Keratinocyte (primary cell): ENCODE results near the gene CYTH1. TPM values are rescaled to one million over a fixed set of nuclear protein-coding genes. Genes with fewer than 3 reads are reported as not detected.

Experiments
- DNase-seq: peaks from one replicate; pipeline ENCODE4 v3.0.0-alpha.2; 2011; ENCODE audit warnings: low read depth, missing footprints, low spot score
- FAIRE-seq: peaks from 2 replicates; lab custom pipeline; 2011; peaks lifted over from hg19 to GRCh38; lab: Jason Lieb, UNC
- H2AFZ ChIP-seq: 2 replicates; pipeline ENCODE4 v1.6.0; 2012; ENCODE audit warnings: low read length, control low read depth, inconsistent platforms; ENCODE audit not compliant: control insufficient read depth
- H3K27ac ChIP-seq: 2 replicates; pipeline ENCODE4 v1.5.1; 2011; ENCODE audit warnings: low read length; ENCODE audit not compliant: control insufficient read depth, insufficient read depth
- H3K27me3 ChIP-seq: 3 replicates; pipeline ENCODE4 v1.6.0; 2011; ENCODE audit warnings: low read length; ENCODE audit not compliant: control insufficient read depth, insufficient read depth; ENCODE audit errors: extremely low read depth
- H3K36me3 ChIP-seq, 2 experiments: 2 replicates in 1 of 2; 3 replicates in 1 of 2; pipeline ENCODE4 v1.5.1; 2011; ENCODE audit warnings: low read length in 2 of 2, mild to moderate bottlenecking in 1 of 2; ENCODE audit not compliant: control insufficient read depth in 2 of 2, insufficient read depth in 2 of 2; ENCODE audit errors: extremely low read depth in 1 of 2
- H3K4me1 ChIP-seq: 3 replicates; pipeline ENCODE4 v1.5.1; 2011; ENCODE audit warnings: low read length; ENCODE audit not compliant: control insufficient read depth, insufficient read depth; ENCODE audit errors: extremely low read depth
- H3K4me2 ChIP-seq: 3 replicates; pipeline ENCODE4 v1.6.0; 2011; ENCODE audit warnings: low read depth, low read length; ENCODE audit not compliant: control insufficient read depth, insufficient read depth; ENCODE audit errors: extremely low read depth
- H3K4me3 ChIP-seq, 3 experiments: fragments of 200-600 bp in 1 of 3; sonication (generic) in 1 of 3; 2 replicates in 2 of 3; 3 replicates in 1 of 3; pipeline ENCODE4 v1.5.1; 2011 to 2016; ENCODE audit warnings: low read length in 3 of 3, mild to moderate bottlenecking in 3 of 3, control low read depth in 2 of 3, inconsistent platforms in 1 of 3, low read depth in 1 of 3, mixed read lengths in 1 of 3, mixed run types in 1 of 3, moderate library complexity in 1 of 3; ENCODE audit not compliant: control insufficient read depth in 2 of 3, insufficient read depth in 2 of 3; ENCODE audit errors: extremely low read depth in 1 of 3
- H3K79me2 ChIP-seq: 2 replicates; pipeline ENCODE4 v1.6.0; 2012; ENCODE audit warnings: low read length; ENCODE audit not compliant: control insufficient read depth, insufficient read depth
- H3K9ac ChIP-seq: 3 replicates; pipeline ENCODE4 v1.6.0; 2011; ENCODE audit warnings: low read length; ENCODE audit not compliant: control insufficient read depth, insufficient read depth; ENCODE audit errors: extremely low read depth
- H3K9me1 ChIP-seq: 3 replicates; pipeline ENCODE4 v1.6.0; 2011; ENCODE audit warnings: low read length; ENCODE audit not compliant: control insufficient read depth, insufficient read depth; ENCODE audit errors: extremely low read depth
- H3K9me3 ChIP-seq: 2 replicates; pipeline ENCODE4 v1.5.1; 2012; ENCODE audit warnings: low read depth, low read length; ENCODE audit not compliant: control insufficient read depth
- H4K20me1 ChIP-seq: 3 replicates; pipeline ENCODE4 v1.6.0; 2011; ENCODE audit warnings: low read length; ENCODE audit not compliant: control insufficient read depth, insufficient read depth; ENCODE audit errors: extremely low read depth
- CTCF ChIP-seq, 3 experiments: IDR thresholded peaks in 1 of 3; conservative IDR thresholded peaks in 1 of 3; optimal IDR thresholded peaks in 1 of 3; 2 replicates in 2 of 3; 3 replicates in 1 of 3; pipeline versions ENCODE3 to v1.5.1; 2011; ENCODE audit warnings: low read length in 3 of 3, mild to moderate bottlenecking in 3 of 3, moderate library complexity in 2 of 3, control low read depth in 1 of 3, inconsistent platforms in 1 of 3; ENCODE audit not compliant: insufficient read depth in 2 of 3; ENCODE audit errors: extremely low read depth in 1 of 3
- EZH2 ChIP-seq: IDR thresholded peaks from one replicate; pipeline ENCODE4 v1.6.1; 2012; ENCODE audit warnings: inconsistent platforms, mild to moderate bottlenecking, low read length, moderate library complexity
- dilution Hi-C: fragments of 300-500 bp; cut with MboI; formaldehyde crosslinking; loops from one replicate; pipeline ENCODE4 v1.7.0; 2020; ENCODE audit warnings: low sequenced_read_pairs; ENCODE audit not compliant: extremely low pct_ligation_motif_present
- polyA plus RNA-seq, 5 experiments: library from polyadenylated mRNA; depleted of rRNA in 3 of 5; stranded (reverse) in 3 of 5; stranded (forward) in 1 of 5; unstranded in 1 of 5; fragments of >200 nt; gene quantifications; 1 replicate in 1 of 5; 2 replicates in 3 of 5; 3 replicates in 1 of 5; pipeline versions ENCODE4 v1.2.1 to v1.2.3, GENCODE V29; 2011 to 2012; ENCODE audit warnings: missing spikeins in 2 of 5, low read depth in 1 of 5, low replicate concordance in 1 of 5

Gene CYTH1
- polyA plus RNA-seq, 1 donor (not counting 4 experiments of a cell fraction or from before 2014, with no cell fraction given), result 28.3 TPM

DNA sequence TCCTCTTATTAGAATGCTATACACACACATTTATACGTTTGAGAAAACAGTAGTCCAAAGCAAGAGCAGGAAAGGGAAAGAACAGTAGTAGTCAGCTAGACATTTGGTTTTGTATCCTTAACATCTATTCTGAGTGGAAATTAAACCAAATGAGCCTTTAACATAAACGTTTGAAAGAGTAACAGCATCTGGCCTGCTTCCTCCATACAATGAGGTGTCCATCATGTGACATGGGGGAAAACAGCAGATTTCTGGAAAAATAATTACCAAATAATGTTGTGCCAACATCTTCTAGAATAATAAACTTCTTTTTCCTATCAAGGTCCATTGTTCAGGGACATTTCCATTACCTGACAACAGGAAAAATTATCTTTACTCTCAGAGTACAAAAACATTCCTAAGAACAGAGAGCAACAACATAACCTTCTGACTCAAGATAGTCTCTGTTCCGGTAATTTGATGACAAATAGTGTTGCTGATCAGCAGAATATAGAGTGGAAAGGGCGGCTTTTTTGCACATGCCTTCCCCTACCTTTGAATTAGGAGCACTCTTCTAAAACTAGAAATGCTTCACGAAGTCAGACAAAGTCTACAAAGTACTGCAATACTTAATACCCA lies 20.2 kb downstream of the CYTH1 start:
- H3K79me2 ChIP-seq, result peaks cover 62% of the 10 kb centered on the region
- no peak overlapping the region for H2AFZ ChIP-seq
- H3K36me3 ChIP-seq, result no peaks in the 10 kb centered on the region
- H3K4me1 ChIP-seq, result peaks cover 15% of the 10 kb centered on the region
- H3K4me3 ChIP-seq, result no peak overlapping the region
- no peaks in the 10 kb centered on the region for H3K9me3 ChIP-seq
- H3K9me1 ChIP-seq, result no peaks in the 10 kb centered on the region
- DNase-seq (no peak), FAIRE-seq (no peak)
- H3K27me3 ChIP-seq, result no peaks in the 10 kb centered on the region
- no peak overlapping the region for H3K27ac ChIP-seq
- H4K20me1 ChIP-seq, result peaks cover 8% of the 10 kb centered on the region
- TF ChIP-seq CTCF (optimal IDR thresholded peaks at IDR 0.05 in 1 of 3, IDR thresholded peaks at IDR 0.05 in 1 of 3, conservative IDR thresholded peaks at IDR 0.05 in 1 of 3; ENCODE audit: extremely low read depth in 1 of 3, insufficient read depth in 2 of 3, low read length in 3 of 3) (no peak), EZH2 (no peak)
- H3K4me2 ChIP-seq, result no peak overlapping the region
- dilution Hi-C loops, result no loop called here
- H3K9ac ChIP-seq, result no peak overlapping the region

GRCh38 chr17:78759969-78760352 lies 22.1 kb downstream of the CYTH1 start:
- TF ChIP-seq EZH2, result no peak
- H2AFZ ChIP-seq, result no peak overlapping the region
- no peaks in the 10 kb centered on the region for H3K4me1 ChIP-seq
- H3K79me2 ChIP-seq, result peaks cover 67% of the 10 kb centered on the region
- dilution Hi-C loops, result no loop called here
- no peaks in the 10 kb centered on the region for H3K9me1 ChIP-seq
- H3K4me2 ChIP-seq, result no peak overlapping the region
- H3K9me3 ChIP-seq, result no peaks in the 10 kb centered on the region
- no peak overlapping the region for H3K4me3 ChIP-seq
- peaks cover 4% of the 10 kb centered on the region for H4K20me1 ChIP-seq
- no peak for DNase-seq
- H3K27ac ChIP-seq, result no peak overlapping the region
- no peak for FAIRE-seq
- no peaks in the 10 kb centered on the region for H3K27me3 ChIP-seq
- no peak overlapping the region for H3K9ac ChIP-seq
- no peaks in the 10 kb centered on the region for H3K36me3 ChIP-seq
